HTR-8/SVneo (cell line): Measurements from ENCODE around the gene SEPTIN2.
"Not testable (repeated sequence)": the region's sequence is repeated elsewhere in the genome, so short reads cannot be mapped to it uniquely, and the experiment has no call there.

Source experiments
- DNase-seq: peaks from one replicate; pipeline ENCODE4 v3.0.0; 2011; ENCODE audit warnings: low spot score, mixed read lengths; ENCODE audit not compliant: insufficient read length
- FAIRE-seq: peaks from 2 replicates; lab custom pipeline; 2011; peaks lifted over from hg19 to GRCh38; lab: Jason Lieb, UNC

The SEPTIN2 gene

GRCh38 chr2:241344925-241345651 lies 29.4 kb downstream of the SEPTIN2 start:
- FAIRE-seq (no peak), DNase-seq (no peak)

- FAIRE-seq (no peak), DNase-seq (no peak)
Observed at GRCh38 chr2:241349941-241350340, 34.2 kb downstream of the SEPTIN2 start.

GRCh38 chr2:241350530-241350877 lies 34.8 kb downstream of the SEPTIN2 start:
- FAIRE-seq (no peak), DNase-seq (no peak)

GRCh38 chr2:241350878-241351639 lies 35.3 kb downstream of the SEPTIN2 start:
- FAIRE-seq (no peak), DNase-seq (no peak)

GRCh38 chr2:241351640-241352031 lies 35.9 kb downstream of the SEPTIN2 start:
- FAIRE-seq, result no peak

GRCh38 chr2:241352227-241352626 lies 36.5 kb downstream of the SEPTIN2 start:
- FAIRE-seq (no peak), DNase-seq (no peak)

More at GRCh38 chr2:241351640-241352031, 35.9 kb downstream of the SEPTIN2 start:
- no peak for DNase-seq

- DNase-seq, result peak; percentile 49
- peak; percentile 23 for FAIRE-seq
Observed at GRCh38 chr2:241354668-241355658, 39.2 kb downstream of the SEPTIN2 start.

GRCh38 chr2:241355983-241356870 lies 40.5 kb downstream of the SEPTIN2 start, which contains the start of gene FARP2:
Gene FARP2 (plus strand): TSS chr2:241356285. CDS start chr2:241373108, 16,823 bp downstream.
- DNase-seq (peak; percentile 93), FAIRE-seq (peak; percentile 49)

GRCh38 chr2:241356871-241357260 lies 41.1 kb downstream of the SEPTIN2 start:
- FAIRE-seq (no peak), DNase-seq (no peak)

GRCh38 chr2:241357531-241357930 lies 41.8 kb downstream of the SEPTIN2 start:
- no peak for FAIRE-seq
- no peak for DNase-seq

- no peak for FAIRE-seq
- DNase-seq, result no peak
Observed at GRCh38 chr2:241358470-241358869, 42.7 kb downstream of the SEPTIN2 start.

GRCh38 chr2:241359481-241360045 lies 43.8 kb downstream of the SEPTIN2 start:
- FAIRE-seq (no peak), DNase-seq (no peak)

- DNase-seq (no peak), FAIRE-seq (no peak)
Observed at GRCh38 chr2:241363426-241363825, 47.7 kb downstream of the SEPTIN2 start.

- FAIRE-seq (no peak), DNase-seq (no peak)
Observed at GRCh38 chr2:241364781-241365180, 49.1 kb downstream of the SEPTIN2 start.

- FAIRE-seq (no peak), DNase-seq (no peak)
Observed at GRCh38 chr2:241366678-241367077, 51.0 kb downstream of the SEPTIN2 start.

GRCh38 chr2:241368643-241369042 lies 52.9 kb downstream of the SEPTIN2 start:
- no peak for DNase-seq
- no peak for FAIRE-seq

GRCh38 chr2:241372361-241372992 lies 56.8 kb downstream of the SEPTIN2 start:
- DNase-seq (no peak), FAIRE-seq (no peak)

- DNase-seq (no peak), FAIRE-seq (no peak)
Observed at GRCh38 chr2:241373446-241373845, 57.7 kb downstream of the SEPTIN2 start.

- FAIRE-seq, DNase-seq: not testable (repeated sequence)
Observed at GRCh38 chr2:241373906-241374305, 58.2 kb downstream of the SEPTIN2 start.
